ENCODE results near the gene KCTD19.
"Not testable (repeated sequence)": the region's sequence is repeated elsewhere in the genome, so short reads cannot be mapped to it uniquely, and the experiment has no call there.

The KCTD19 gene

DNA sequence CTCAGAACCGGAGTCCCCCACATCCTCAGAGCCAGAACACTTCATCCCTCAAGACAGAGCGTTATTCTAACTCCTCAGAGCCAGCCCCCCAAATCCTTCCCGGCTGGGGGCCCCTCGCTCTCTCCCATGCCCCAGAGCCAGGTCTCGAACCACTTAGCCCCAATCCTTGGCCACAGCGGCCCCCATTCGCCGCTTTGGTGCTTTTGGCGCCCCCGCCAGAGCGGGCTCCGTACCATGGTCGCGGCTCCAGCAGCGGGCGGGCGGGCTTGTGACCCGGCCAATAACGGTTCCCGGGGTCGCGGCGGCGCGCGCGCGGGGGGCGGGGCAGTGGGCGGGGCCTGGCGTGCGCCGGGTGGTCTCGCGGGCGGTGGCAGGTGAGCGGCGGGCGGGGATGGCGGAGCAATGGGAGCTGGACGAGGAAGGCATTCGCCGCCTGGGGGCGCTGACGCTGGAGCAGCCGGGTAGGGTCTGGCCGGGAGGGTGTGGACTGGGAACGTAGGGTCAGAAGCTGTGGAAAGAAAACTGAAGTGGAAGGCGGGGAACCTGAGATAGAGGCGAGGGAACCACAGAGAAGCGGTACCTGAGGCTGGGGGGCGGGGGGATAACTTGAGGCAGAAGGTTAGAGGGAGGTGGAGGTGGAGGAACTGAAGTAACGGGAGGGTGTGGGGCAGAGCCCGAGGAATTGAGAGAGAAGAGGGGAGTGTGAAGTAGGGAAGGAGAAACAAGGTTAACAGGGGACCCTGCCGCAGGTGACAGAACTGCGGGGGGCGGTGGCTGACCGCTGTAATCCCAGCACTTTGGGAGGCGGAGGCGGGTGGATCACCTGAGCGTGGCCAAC is at the start of gene KCTD19, which contains the start of gene LRRC36:
Gene KCTD19, minus strand, starts transcription at position 270 of the 838 bp plus-strand sequence. Its CDS starts 34 bp downstream, at position 236.
Gene LRRC36, plus strand, starts transcription at position 344 of the 838 bp plus-strand sequence. Its CDS starts 48 bp downstream, at position 392.
- Histone ChIP-seq H3K9me3 (ENCODE audit: control insufficient read depth in 2 of 2, low read length in 2 of 2) (no peaks in the 10 kb centered on the region), H3K27ac (ENCODE audit: low read depth in 2 of 2, low read length in 2 of 2) (no peak within 1 kb of the TSS), H3K36me3 (ENCODE audit: control insufficient read depth in 2 of 2, insufficient read depth in 2 of 2, low read length in 2 of 2) (no peaks in the 10 kb centered on the region), H3K9ac (ENCODE audit: low read depth in 1 of 2, low read length in 2 of 2) (peak within 1 kb of the TSS; percentile 9 to 24), H3K27me3 (ENCODE audit: control insufficient read depth in 2 of 2, insufficient read depth in 2 of 2, low read length in 2 of 2) (no peaks in the 10 kb centered on the region), H3K4me1 (ENCODE audit: control insufficient read depth in 2 of 2, insufficient read depth in 2 of 2, low read length in 2 of 2) (peaks cover 4 to 7% of the 10 kb centered on the region in 2 donors), H3K4me3 (ENCODE audit: low read length in 2 of 2) (peak within 1 kb of the TSS; percentile 25 to 64)

GRCh38 chr16:67376012-67376411 is 49.5 kb upstream of the KCTD19 start:
- not testable (repeated sequence) for H3K9me3 ChIP-seq (ENCODE audit: control insufficient read depth in 2 of 2, low read length in 2 of 2); H3K27me3 ChIP-seq (ENCODE audit: control insufficient read depth in 2 of 2, insufficient read depth in 2 of 2, low read length in 2 of 2); H3K27ac ChIP-seq (ENCODE audit: low read depth in 2 of 2, low read length in 2 of 2); H3K36me3 ChIP-seq (ENCODE audit: control insufficient read depth in 2 of 2, insufficient read depth in 2 of 2, low read length in 2 of 2); H3K4me3 ChIP-seq (ENCODE audit: low read length in 2 of 2); H3K9ac ChIP-seq (ENCODE audit: low read depth in 1 of 2, low read length in 2 of 2); H3K4me1 ChIP-seq (ENCODE audit: control insufficient read depth in 2 of 2, insufficient read depth in 2 of 2, low read length in 2 of 2)

GRCh38 chr16:67372664-67373063 is 46.1 kb upstream of the KCTD19 start:
- no peak overlapping the region for H3K9ac ChIP-seq (ENCODE audit: low read depth in 1 of 2, low read length in 2 of 2)
- peaks cover 2 to 11% of the 10 kb centered on the region in 2 donors for H3K4me1 ChIP-seq (ENCODE audit: control insufficient read depth in 2 of 2, insufficient read depth in 2 of 2, low read length in 2 of 2)
- no peaks in the 10 kb centered on the region for H3K9me3 ChIP-seq (ENCODE audit: control insufficient read depth in 2 of 2, low read length in 2 of 2)
- no peak overlapping the region for H3K4me3 ChIP-seq (ENCODE audit: low read length in 2 of 2)
- H3K36me3 ChIP-seq (ENCODE audit: control insufficient read depth in 2 of 2, insufficient read depth in 2 of 2, low read length in 2 of 2): no peaks in the 10 kb centered on the region
- no peaks in the 10 kb centered on the region for H3K27me3 ChIP-seq (ENCODE audit: control insufficient read depth in 2 of 2, insufficient read depth in 2 of 2, low read length in 2 of 2)
- no peak overlapping the region for H3K27ac ChIP-seq (ENCODE audit: low read depth in 2 of 2, low read length in 2 of 2)

DNA sequence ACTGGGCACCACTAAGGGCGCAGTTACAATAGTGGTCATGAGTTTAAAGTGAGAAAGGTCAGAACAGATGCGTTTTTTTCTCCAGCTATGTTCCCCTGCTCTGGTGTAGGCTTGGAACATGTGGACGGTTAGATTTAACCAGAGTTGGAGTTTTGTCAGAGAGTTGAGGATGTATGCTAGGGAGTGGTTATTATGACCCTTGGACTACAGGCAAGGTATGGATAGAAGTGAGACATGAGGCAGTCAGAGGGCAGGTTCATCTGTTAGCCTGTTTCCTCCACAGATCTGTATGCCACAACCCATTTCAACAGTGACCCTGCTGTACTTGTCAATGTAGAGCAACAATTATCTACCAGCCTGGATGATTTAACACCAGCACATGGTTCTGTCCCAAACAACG is 44.1 kb upstream of the KCTD19 start:
- no peaks in the 10 kb centered on the region for H3K9me3 ChIP-seq (ENCODE audit: control insufficient read depth in 2 of 2, low read length in 2 of 2)
- H3K36me3 ChIP-seq (ENCODE audit: control insufficient read depth in 2 of 2, insufficient read depth in 2 of 2, low read length in 2 of 2): no peaks in the 10 kb centered on the region
- no peak overlapping the region for H3K9ac ChIP-seq (ENCODE audit: low read depth in 1 of 2, low read length in 2 of 2)
- H3K4me3 ChIP-seq (ENCODE audit: low read length in 2 of 2): no peak overlapping the region
- peaks cover 2 to 11% of the 10 kb centered on the region in 2 donors for H3K4me1 ChIP-seq (ENCODE audit: control insufficient read depth in 2 of 2, insufficient read depth in 2 of 2, low read length in 2 of 2)
- H3K27ac ChIP-seq (ENCODE audit: low read depth in 2 of 2, low read length in 2 of 2): peak overlapping the region; percentile 66 to 67
- H3K27me3 ChIP-seq (ENCODE audit: control insufficient read depth in 2 of 2, insufficient read depth in 2 of 2, low read length in 2 of 2): no peaks in the 10 kb centered on the region

GRCh38 chr16:67364600-67365235 is 38.2 kb upstream of the KCTD19 start:
- Histone ChIP-seq H3K4me3 (ENCODE audit: low read length in 2 of 2) (no peak overlapping the region), H3K36me3 (ENCODE audit: control insufficient read depth in 2 of 2, insufficient read depth in 2 of 2, low read length in 2 of 2) (no peaks in the 10 kb centered on the region), H3K4me1 (ENCODE audit: control insufficient read depth in 2 of 2, insufficient read depth in 2 of 2, low read length in 2 of 2) (peaks cover 5 to 10% of the 10 kb centered on the region in 2 donors), H3K9me3 (ENCODE audit: control insufficient read depth in 2 of 2, low read length in 2 of 2) (no peaks in the 10 kb centered on the region), H3K27ac (ENCODE audit: low read depth in 2 of 2, low read length in 2 of 2) (peak overlapping the region; percentile 18 to 19), H3K27me3 (ENCODE audit: control insufficient read depth in 2 of 2, insufficient read depth in 2 of 2, low read length in 2 of 2) (no peaks in the 10 kb centered on the region), H3K9ac (ENCODE audit: low read depth in 1 of 2, low read length in 2 of 2) (no peak overlapping the region)

- Histone ChIP-seq H3K9me3 (ENCODE audit: control insufficient read depth in 2 of 2, low read length in 2 of 2) (no peaks in the 10 kb centered on the region), H3K27ac (ENCODE audit: low read depth in 2 of 2, low read length in 2 of 2) (no peak overlapping the region), H3K36me3 (ENCODE audit: control insufficient read depth in 2 of 2, insufficient read depth in 2 of 2, low read length in 2 of 2) (no peaks in the 10 kb centered on the region), H3K4me1 (ENCODE audit: control insufficient read depth in 2 of 2, insufficient read depth in 2 of 2, low read length in 2 of 2) (peaks cover 5 to 10% of the 10 kb centered on the region in 2 donors), H3K4me3 (ENCODE audit: low read length in 2 of 2) (no peak overlapping the region), H3K27me3 (ENCODE audit: control insufficient read depth in 2 of 2, insufficient read depth in 2 of 2, low read length in 2 of 2) (no peaks in the 10 kb centered on the region), H3K9ac (ENCODE audit: low read depth in 1 of 2, low read length in 2 of 2) (no peak overlapping the region)
Observed at GRCh38 chr16:67361038-67361437, 34.5 kb upstream of the KCTD19 start.

DNA sequence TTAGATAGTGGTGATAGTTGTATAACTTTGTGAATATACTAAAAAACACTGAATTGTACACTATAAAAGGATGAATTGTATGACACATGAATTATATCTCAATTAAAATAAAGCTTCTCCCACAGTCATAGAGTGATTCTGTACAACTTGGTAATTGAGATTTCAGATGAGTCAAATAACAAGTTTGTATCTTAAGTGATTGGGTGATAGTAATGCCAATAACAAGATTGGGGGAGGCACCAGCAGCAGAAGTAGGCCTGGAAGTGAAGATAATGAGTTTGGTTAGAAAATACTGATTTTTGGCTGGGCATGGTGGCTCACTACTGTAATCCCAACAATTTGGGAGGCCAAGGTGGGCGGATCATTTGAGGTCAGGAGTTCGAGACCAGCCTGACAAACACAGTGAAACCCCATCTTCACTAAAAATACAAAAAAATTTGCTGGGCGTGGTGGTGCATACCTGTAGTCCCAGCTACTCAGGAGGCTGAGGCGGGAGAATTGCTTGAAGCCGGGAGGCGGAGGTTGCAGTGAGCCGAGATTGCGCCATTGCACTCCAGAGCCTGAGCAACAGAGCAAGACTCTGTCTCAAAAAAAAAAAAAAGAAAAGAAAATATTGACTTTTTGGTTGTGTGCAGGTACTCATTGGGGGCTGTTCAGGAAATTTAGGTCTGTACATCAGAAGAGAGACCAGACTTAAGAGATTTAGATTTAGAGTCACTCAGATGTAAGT is 33.2 kb upstream of the KCTD19 start:
- not testable (repeated sequence) for H3K9ac ChIP-seq (ENCODE audit: low read depth in 1 of 2, low read length in 2 of 2); H3K9me3 ChIP-seq (ENCODE audit: control insufficient read depth in 2 of 2, low read length in 2 of 2); H3K36me3 ChIP-seq (ENCODE audit: control insufficient read depth in 2 of 2, insufficient read depth in 2 of 2, low read length in 2 of 2); H3K4me1 ChIP-seq (ENCODE audit: control insufficient read depth in 2 of 2, insufficient read depth in 2 of 2, low read length in 2 of 2); H3K27ac ChIP-seq (ENCODE audit: low read depth in 2 of 2, low read length in 2 of 2); H3K27me3 ChIP-seq (ENCODE audit: control insufficient read depth in 2 of 2, insufficient read depth in 2 of 2, low read length in 2 of 2); H3K4me3 ChIP-seq (ENCODE audit: low read length in 2 of 2)

- no peaks in the 10 kb centered on the region for H3K27me3 ChIP-seq (ENCODE audit: control insufficient read depth in 2 of 2, insufficient read depth in 2 of 2, low read length in 2 of 2)
Observed at GRCh38 chr16:67357561-67357960, 31.0 kb upstream of the KCTD19 start.

DNA sequence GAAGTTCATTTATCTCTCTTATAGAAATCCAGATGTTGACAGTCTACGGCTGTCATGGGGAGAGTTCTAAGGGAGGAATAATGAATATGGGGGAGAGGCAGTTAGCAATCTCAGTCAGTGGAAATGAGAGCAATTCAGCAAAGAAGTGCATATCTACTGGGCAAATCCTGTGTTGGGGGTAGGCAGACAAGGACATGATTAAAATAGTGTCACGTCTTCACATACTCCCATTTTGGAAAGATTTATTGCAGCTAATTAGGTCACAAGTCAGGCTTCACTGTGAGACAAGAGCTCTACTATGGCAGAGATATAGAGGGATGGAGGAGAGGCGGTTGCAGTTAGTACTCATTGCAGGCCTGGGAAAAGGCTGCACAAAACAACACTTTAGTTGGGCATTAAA is 29.9 kb upstream of the KCTD19 start:
- Histone ChIP-seq H3K9ac (ENCODE audit: low read depth in 1 of 2, low read length in 2 of 2) (no peak overlapping the region), H3K27ac (ENCODE audit: low read depth in 2 of 2, low read length in 2 of 2) (no peak overlapping the region), H3K36me3 (ENCODE audit: control insufficient read depth in 2 of 2, insufficient read depth in 2 of 2, low read length in 2 of 2) (no peaks in the 10 kb centered on the region), H3K9me3 (ENCODE audit: control insufficient read depth in 2 of 2, low read length in 2 of 2) (no peaks in the 10 kb centered on the region), H3K4me1 (ENCODE audit: control insufficient read depth in 2 of 2, insufficient read depth in 2 of 2, low read length in 2 of 2) (no peaks in the 10 kb centered on the region), H3K4me3 (ENCODE audit: low read length in 2 of 2) (no peak overlapping the region), H3K27me3 (ENCODE audit: control insufficient read depth in 2 of 2, insufficient read depth in 2 of 2, low read length in 2 of 2) (no peaks in the 10 kb centered on the region)

More at GRCh38 chr16:67357561-67357960, 31.0 kb upstream of the KCTD19 start:
- no peaks in the 10 kb centered on the region for H3K4me1 ChIP-seq (ENCODE audit: control insufficient read depth in 2 of 2, insufficient read depth in 2 of 2, low read length in 2 of 2)
- no peak overlapping the region for H3K4me3 ChIP-seq (ENCODE audit: low read length in 2 of 2)
- H3K9me3 ChIP-seq (ENCODE audit: control insufficient read depth in 2 of 2, low read length in 2 of 2): no peaks in the 10 kb centered on the region
- H3K27ac ChIP-seq (ENCODE audit: low read depth in 2 of 2, low read length in 2 of 2): no peak overlapping the region
- H3K36me3 ChIP-seq (ENCODE audit: control insufficient read depth in 2 of 2, insufficient read depth in 2 of 2, low read length in 2 of 2): no peaks in the 10 kb centered on the region
- no peak overlapping the region for H3K9ac ChIP-seq (ENCODE audit: low read depth in 1 of 2, low read length in 2 of 2)

GRCh38 chr16:67352463-67352862 is 25.9 kb upstream of the KCTD19 start:
- not testable (repeated sequence) for H3K27ac ChIP-seq (ENCODE audit: low read depth in 2 of 2, low read length in 2 of 2); H3K27me3 ChIP-seq (ENCODE audit: control insufficient read depth in 2 of 2, insufficient read depth in 2 of 2, low read length in 2 of 2); H3K4me3 ChIP-seq (ENCODE audit: low read length in 2 of 2); H3K36me3 ChIP-seq (ENCODE audit: control insufficient read depth in 2 of 2, insufficient read depth in 2 of 2, low read length in 2 of 2); H3K4me1 ChIP-seq (ENCODE audit: control insufficient read depth in 2 of 2, insufficient read depth in 2 of 2, low read length in 2 of 2); H3K9ac ChIP-seq (ENCODE audit: low read depth in 1 of 2, low read length in 2 of 2); H3K9me3 ChIP-seq (ENCODE audit: control insufficient read depth in 2 of 2, low read length in 2 of 2)

All from mucosa of rectum (tissue), 2 donors.